PFSK-1 (cell line): ENCODE measurements around the gene COL5A3.

Source experiments
- FOXP2 ChIP-seq: optimal IDR thresholded peaks from 2 replicates; pipeline ENCODE3; 2011; ENCODE audit warnings: borderline replicate concordance, control low read depth, inconsistent platforms; ENCODE audit not compliant: insufficient read depth; ENCODE audit errors: extremely low read length, extremely low read depth
- POLR2AphosphoS5 ChIP-seq: IDR thresholded peaks from 2 replicates; pipeline ENCODE4 v1.6.1; 2012; ENCODE audit warnings: low read depth, mild to moderate bottlenecking, control low read depth, low read length, moderate library complexity
- SIN3A ChIP-seq: IDR thresholded peaks from 2 replicates; pipeline ENCODE4 v1.6.1; 2012; ENCODE audit warnings: mild to moderate bottlenecking, low read length, moderate library complexity, borderline replicate concordance; ENCODE audit not compliant: insufficient read depth
- TAF1 ChIP-seq: IDR thresholded peaks from 2 replicates; pipeline ENCODE4 v1.6.1; 2012; ENCODE audit warnings: low read length, control low read depth, borderline replicate concordance; ENCODE audit not compliant: insufficient read depth
- TF ChIP-seq, protein P1 (sequence below), 2 experiments: IDR thresholded peaks; 2 replicates each; pipeline versions ENCODE4 v1.6.1 to v1.8.0; 2011 to 2012; ENCODE audit warnings: low read depth in 2 of 2, low read length in 2 of 2, control low read depth in 1 of 2, inconsistent platforms in 1 of 2, mild to moderate bottlenecking in 1 of 2, moderate library complexity in 1 of 2; ENCODE audit not compliant: insufficient read depth in 1 of 2

DNA sequence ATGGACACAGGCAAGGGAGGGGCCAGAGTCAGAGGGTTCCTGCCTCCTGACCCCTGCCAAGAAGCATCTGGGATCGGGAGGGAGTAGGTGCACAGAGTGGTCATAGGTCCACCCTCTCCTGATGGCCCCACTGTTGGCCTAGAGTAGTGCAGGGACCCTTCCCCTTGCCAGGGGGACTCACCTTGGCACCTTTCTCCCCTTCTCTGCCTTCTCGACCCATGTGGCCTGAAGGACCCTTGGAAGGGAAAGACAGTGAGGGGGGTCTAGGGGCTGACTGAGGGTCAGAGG, 40.7 kb downstream of the COL5A3 start:
- no peak for TF ChIP-seq POLR2AphosphoS5
- TF ChIP-seq, protein P1, sequence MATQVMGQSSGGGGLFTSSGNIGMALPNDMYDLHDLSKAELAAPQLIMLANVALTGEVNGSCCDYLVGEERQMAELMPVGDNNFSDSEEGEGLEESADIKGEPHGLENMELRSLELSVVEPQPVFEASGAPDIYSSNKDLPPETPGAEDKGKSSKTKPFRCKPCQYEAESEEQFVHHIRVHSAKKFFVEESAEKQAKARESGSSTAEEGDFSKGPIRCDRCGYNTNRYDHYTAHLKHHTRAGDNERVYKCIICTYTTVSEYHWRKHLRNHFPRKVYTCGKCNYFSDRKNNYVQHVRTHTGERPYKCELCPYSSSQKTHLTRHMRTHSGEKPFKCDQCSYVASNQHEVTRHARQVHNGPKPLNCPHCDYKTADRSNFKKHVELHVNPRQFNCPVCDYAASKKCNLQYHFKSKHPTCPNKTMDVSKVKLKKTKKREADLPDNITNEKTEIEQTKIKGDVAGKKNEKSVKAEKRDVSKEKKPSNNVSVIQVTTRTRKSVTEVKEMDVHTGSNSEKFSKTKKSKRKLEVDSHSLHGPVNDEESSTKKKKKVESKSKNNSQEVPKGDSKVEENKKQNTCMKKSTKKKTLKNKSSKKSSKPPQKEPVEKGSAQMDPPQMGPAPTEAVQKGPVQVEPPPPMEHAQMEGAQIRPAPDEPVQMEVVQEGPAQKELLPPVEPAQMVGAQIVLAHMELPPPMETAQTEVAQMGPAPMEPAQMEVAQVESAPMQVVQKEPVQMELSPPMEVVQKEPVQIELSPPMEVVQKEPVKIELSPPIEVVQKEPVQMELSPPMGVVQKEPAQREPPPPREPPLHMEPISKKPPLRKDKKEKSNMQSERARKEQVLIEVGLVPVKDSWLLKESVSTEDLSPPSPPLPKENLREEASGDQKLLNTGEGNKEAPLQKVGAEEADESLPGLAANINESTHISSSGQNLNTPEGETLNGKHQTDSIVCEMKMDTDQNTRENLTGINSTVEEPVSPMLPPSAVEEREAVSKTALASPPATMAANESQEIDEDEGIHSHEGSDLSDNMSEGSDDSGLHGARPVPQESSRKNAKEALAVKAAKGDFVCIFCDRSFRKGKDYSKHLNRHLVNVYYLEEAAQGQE (IDR thresholded peaks at IDR 0.05; ENCODE audit: insufficient read depth in 1 of 2, low read depth in 2 of 2, low read length in 2 of 2): no peak
- TF ChIP-seq TAF1: no peak
- TF ChIP-seq SIN3A: no peak
- TF ChIP-seq FOXP2: no peak
